Right lobe of liver (tissue), 6 donors: ENCODE data around the gene ADORA3. TPM values are rescaled to one million over a fixed set of nuclear protein-coding genes. Genes with fewer than 3 reads are reported as not detected.

Experiments used
- ATAC-seq, 4 donors: fragments of 200-7000 bp; cut with Tn5 transposase; one replicate each; pipeline ENCODE4 v1.9.1; 2020; ENCODE audit warnings: mild to moderate bottlenecking in 4 of 4, moderate library complexity in 4 of 4
- DNase-seq, 3 donors: peaks; one replicate each; pipeline ENCODE4 v3.0.0-alpha.2; 2020
- H3K27ac ChIP-seq, 3 donors: fragments of 200-600 bp; one replicate each; pipeline ENCODE4 v1.8.0; 2022
- H3K27me3 ChIP-seq, 2 donors: fragments of 200-600 bp; one replicate each; pipeline ENCODE4 v1.8.0; 2022
- H3K36me3 ChIP-seq, 4 donors: fragments of 200-600 bp; sonication (generic) in 1 of 4; one replicate each; pipeline versions ENCODE4 v1.5.1 to v1.8.0; 2017 to 2022; ENCODE audit warnings: control low read depth in 1 of 4
- H3K4me1 ChIP-seq, 4 donors: fragments of 200-600 bp; sonication (generic) in 1 of 4; one replicate each; pipeline versions ENCODE4 v1.5.1 to v1.8.0; 2017 to 2022; ENCODE audit warnings: control low read depth in 1 of 4
- H3K4me3 ChIP-seq, 3 donors: fragments of 200-600 bp; one replicate each; pipeline ENCODE4 v1.8.0; 2022
- H3K9me3 ChIP-seq, 4 donors: fragments of 200-600 bp; sonication (generic) in 1 of 4; one replicate each; pipeline versions ENCODE4 v1.5.1 to v1.8.0; 2017 to 2022; ENCODE audit warnings: control low read depth in 1 of 4
- POLR2A ChIP-seq: fragments of 450-650 bp; IDR thresholded peaks from one replicate; pipeline ENCODE4 v1.6.1; 2017; ENCODE audit warnings: antibody characterized with exemption, mild to moderate bottlenecking
- WGBS: methylation state at CpG from one replicate; pipeline ENCODE4 v1.1.6; 2018; ENCODE audit warnings: low coverage, low lambda C conversion rate; ENCODE audit not compliant: insufficient coverage; ENCODE audit errors: missing lambda C conversion rate; 5-methylcytosine and 5-hydroxymethylcytosine counted together
- intact Hi-C, 2 donors: fragments of 100-400 bp; cut with DNase I; formaldehyde crosslinking; loops; one replicate each; pipeline versions ENCODE4 v1.11.2 to v1.14.1; 2022
- total RNA-seq, 6 experiments: library from RNA; depleted of rRNA in 2 of 6; stranded (reverse); fragments of >200 nt in 2 of 6; fragmentation: NEBNext Ultra II Directional in 3 of 6; extraction: Animal tissue kit (Norgen Biotek cat#: 25700) in 3 of 6; gene quantifications; one replicate each; pipeline versions ENCODE4 v1.1.0 to v1.2.4, GENCODE V29; 2016 to 2023
- TF ChIP-seq, protein P1 (sequence below), 4 donors: fragments of 200-600 bp in 3 of 4; fragments of 450-650 bp in 1 of 4; IDR thresholded peaks; one replicate each; pipeline versions ENCODE4 v1.5.1 to v1.8.0; 2016 to 2022; ENCODE audit warnings: antibody characterized with exemption in 4 of 4, mild to moderate bottlenecking in 2 of 4
- donor health status: DM: no; HTN: yes; CAD: no.
- donor health status: DM: no; HTN: no; CAD: no.
- donor health status: DM: no; HTN: no; CAD: no.
- donor health status: DM: no; HTN: yes; CAD: no.
- donor health status: DM: no; HTN: yes; CAD: no.

Gene ADORA3
- total RNA-seq, 6 experiments from 2014 or later: 2.7 to 6.3 (median 3.9) TPM

DNA sequence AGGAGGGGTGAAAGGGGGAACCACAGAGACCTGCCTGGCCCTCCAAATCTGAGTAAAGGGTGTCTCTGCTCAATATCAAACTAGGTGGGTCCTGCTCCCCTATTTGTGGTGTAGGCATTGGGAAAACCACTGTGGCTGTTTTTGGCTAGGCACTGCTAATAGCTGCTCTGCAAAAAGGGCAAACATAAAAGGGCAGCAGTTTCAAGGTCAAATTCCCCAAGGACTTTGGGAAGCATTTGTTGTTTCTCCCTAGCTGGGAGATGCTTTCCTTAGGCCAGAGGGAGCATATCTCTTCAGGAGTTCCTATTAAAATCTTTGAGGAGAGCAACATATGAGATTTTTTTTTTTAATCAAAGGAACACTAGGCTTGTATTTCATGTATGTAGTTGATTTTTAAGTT is 27.2 kb downstream of the ADORA3 start:
- no peak for TF ChIP-seq POLR2A
- TF ChIP-seq, protein P1, sequence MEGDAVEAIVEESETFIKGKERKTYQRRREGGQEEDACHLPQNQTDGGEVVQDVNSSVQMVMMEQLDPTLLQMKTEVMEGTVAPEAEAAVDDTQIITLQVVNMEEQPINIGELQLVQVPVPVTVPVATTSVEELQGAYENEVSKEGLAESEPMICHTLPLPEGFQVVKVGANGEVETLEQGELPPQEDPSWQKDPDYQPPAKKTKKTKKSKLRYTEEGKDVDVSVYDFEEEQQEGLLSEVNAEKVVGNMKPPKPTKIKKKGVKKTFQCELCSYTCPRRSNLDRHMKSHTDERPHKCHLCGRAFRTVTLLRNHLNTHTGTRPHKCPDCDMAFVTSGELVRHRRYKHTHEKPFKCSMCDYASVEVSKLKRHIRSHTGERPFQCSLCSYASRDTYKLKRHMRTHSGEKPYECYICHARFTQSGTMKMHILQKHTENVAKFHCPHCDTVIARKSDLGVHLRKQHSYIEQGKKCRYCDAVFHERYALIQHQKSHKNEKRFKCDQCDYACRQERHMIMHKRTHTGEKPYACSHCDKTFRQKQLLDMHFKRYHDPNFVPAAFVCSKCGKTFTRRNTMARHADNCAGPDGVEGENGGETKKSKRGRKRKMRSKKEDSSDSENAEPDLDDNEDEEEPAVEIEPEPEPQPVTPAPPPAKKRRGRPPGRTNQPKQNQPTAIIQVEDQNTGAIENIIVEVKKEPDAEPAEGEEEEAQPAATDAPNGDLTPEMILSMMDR (IDR thresholded peaks at IDR 0.05): no peak
- Histone ChIP-seq H3K4me3 (no peak overlapping the region), H3K9me3 (no peaks in the 10 kb centered on the region), H3K36me3 (peaks cover 0 to 2% (median 0%) of the 10 kb centered on the region in 4 donors), H3K27me3 (no peaks in the 10 kb centered on the region), H3K27ac (peak overlapping the region in 1 of 3 donors; percentile 24), H3K4me1 (no peaks in the 10 kb centered on the region)
- intact Hi-C loops: no loop called here
- DNase-seq: no peak
- no peak for ATAC-seq

DNA sequence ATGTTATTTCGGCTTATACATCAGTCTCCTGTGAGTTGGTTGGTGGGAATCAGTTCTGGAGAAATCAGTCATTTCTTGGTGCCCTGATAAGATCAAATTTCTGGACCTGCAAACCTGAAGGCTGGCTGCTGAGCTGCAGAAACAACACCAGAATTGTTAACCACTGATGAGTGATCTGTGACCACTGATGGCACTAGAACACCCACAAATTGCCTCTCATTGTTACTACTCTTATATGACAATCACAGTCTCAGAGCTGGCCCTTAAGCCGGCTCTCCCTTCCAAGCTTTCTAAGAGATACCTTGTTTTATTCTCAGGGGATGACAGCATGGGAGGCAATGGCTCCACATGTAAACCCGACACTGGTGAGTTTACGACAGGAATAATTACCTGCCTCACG is 27.7 kb downstream of the ADORA3 start:
- Histone ChIP-seq H3K4me1 (no peaks in the 10 kb centered on the region), H3K27me3 (no peaks in the 10 kb centered on the region), H3K27ac (no peak overlapping the region), H3K9me3 (no peaks in the 10 kb centered on the region), H3K36me3 (peaks cover 0 to 2% (median 0%) of the 10 kb centered on the region in 4 donors), H3K4me3 (peak overlapping the region in 1 of 3 donors; percentile 3)
- peak in 1 of 4 donors; percentile 19 for ATAC-seq
- TF ChIP-seq, protein P1 (IDR thresholded peaks at IDR 0.05): no peak
- no peak for TF ChIP-seq POLR2A
- intact Hi-C loops: no loop called here
- 77% methylated on average over 4 of the region's 5 CpGs for WGBS
- no peak for DNase-seq

DNA sequence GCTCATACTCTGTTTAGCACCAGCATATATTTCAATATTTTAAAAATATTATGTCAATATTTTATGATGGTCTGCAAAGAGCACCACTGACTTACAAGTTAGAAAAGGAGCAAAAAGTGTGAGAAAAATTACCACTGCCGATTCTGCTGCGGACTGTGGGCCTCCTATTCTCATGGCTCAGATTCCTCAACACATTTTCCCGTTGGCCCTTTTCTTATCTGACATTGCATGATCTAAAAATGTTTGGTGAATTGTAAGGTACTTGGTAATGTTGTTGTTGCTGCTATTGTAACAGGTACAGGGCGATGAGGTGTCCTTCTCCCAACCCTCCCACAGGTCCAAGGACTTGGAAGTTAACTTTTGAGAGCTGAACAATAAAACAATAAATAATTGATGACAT is 28.9 kb downstream of the ADORA3 start:
- intact Hi-C loops: no loop called here
- Histone ChIP-seq H3K27me3 (no peaks in the 10 kb centered on the region), H3K36me3 (peaks cover 0 to 10% (median under 1%) of the 10 kb centered on the region in 4 donors), H3K4me3 (peak overlapping the region in 1 of 3 donors; percentile 28), H3K9me3 (no peaks in the 10 kb centered on the region), H3K27ac (peak overlapping the region in 2 of 3 donors; percentile 42 to 59), H3K4me1 (no peaks in the 10 kb centered on the region)
- WGBS: 74% methylated on average over 4 of the region's 4 CpGs
- ATAC-seq: no peak
- DNase-seq: no peak
- TF ChIP-seq, protein P1 (IDR thresholded peaks at IDR 0.05): no peak
- TF ChIP-seq POLR2A: no peak

DNA sequence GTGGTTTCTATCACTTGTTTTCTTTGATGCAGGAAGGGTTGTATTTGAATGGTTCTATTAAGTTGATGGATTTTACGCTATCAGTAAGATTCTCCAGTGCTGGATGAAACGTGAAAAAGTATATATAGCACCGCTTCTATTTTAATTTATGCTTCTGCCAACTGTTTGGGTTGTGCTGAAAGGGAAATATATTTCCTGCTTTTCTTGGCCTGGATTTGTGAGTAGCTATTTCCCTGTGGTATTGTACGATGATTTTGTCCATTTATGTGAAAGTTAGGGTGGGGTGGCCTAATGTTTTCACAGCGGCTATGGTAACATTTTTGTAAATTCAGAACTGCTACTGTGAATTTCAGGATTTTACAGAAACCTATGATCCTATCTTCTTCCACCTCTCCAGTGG is 29.3 kb downstream of the ADORA3 start:
- no peaks in the 10 kb centered on the region for H3K4me1 ChIP-seq
- peak overlapping the region; percentile 30 to 59 (median 42) for H3K27ac ChIP-seq
- TF ChIP-seq, protein P1 (IDR thresholded peaks at IDR 0.05): no peak
- no peak for TF ChIP-seq POLR2A
- no peaks in the 10 kb centered on the region for H3K27me3 ChIP-seq
- intact Hi-C loops: no loop called here
- H3K9me3 ChIP-seq: no peaks in the 10 kb centered on the region
- peak overlapping the region in 2 of 3 donors; percentile 5 to 28 for H3K4me3 ChIP-seq
- WGBS: 51% methylated on average over 5 of the region's 5 CpGs
- ATAC-seq: no peak
- no peak for DNase-seq
- H3K36me3 ChIP-seq: peaks cover 0 to 14% (median under 1%) of the 10 kb centered on the region in 4 donors

DNA sequence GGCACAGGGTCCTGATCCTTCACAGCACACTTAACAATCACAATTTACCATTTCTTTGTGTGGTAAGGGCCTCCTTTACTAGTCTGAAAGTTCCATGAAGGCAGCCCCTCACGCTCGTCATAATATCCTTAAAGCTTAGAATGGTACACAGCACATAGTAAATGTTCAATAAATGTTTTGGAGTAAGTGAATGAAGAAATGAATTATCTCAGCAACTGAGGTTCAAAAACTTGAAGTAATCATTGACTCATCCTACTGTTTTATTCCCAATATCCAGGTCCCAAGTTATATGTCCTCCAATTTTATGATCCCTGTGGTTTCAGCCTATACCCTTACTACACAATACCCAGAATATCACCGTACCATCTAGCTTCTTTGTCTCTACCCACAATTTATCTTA is 31.9 kb downstream of the ADORA3 start:
- intact Hi-C loops: no loop called here
- Histone ChIP-seq H3K27me3 (no peaks in the 10 kb centered on the region), H3K36me3 (peaks cover 0 to 26% (median under 1%) of the 10 kb centered on the region in 4 donors), H3K9me3 (no peaks in the 10 kb centered on the region), H3K4me1 (no peaks in the 10 kb centered on the region), H3K4me3 (no peak overlapping the region), H3K27ac (peak overlapping the region in 1 of 3 donors; percentile 44)
- no peak for DNase-seq
- WGBS: 77% methylated on average over 3 of the region's 3 CpGs
- TF ChIP-seq, protein P1 (IDR thresholded peaks at IDR 0.05): no peak
- TF ChIP-seq POLR2A: no peak
- ATAC-seq: no peak
